HAP-1 (cell line): Measurements from ENCODE around the gene MTF1.

ENCODE experiments used
- DNase-seq, 2 experiments: peaks; one replicate each; pipeline ENCODE4 v3.0.0-alpha.2; 2016 to 2020; ENCODE audit warnings: low spot score in 2 of 2
- H3K27me3 ChIP-seq: fragments of 250-450 bp; sonication (Bioruptor Pico); 2 replicates; pipeline ENCODE4 v1.5.1; 2020; ENCODE audit warnings: low read depth, mild to moderate bottlenecking, moderate library complexity
- H3K36me3 ChIP-seq: fragments of 250-450 bp; sonication (Bioruptor Pico); replicated peaks from 2 replicates; pipeline ENCODE4 v1.5.1; 2020; ENCODE audit warnings: mild to moderate bottlenecking
- H3K4me1 ChIP-seq: fragments of 250-450 bp; sonication (Bioruptor Pico); 2 replicates; pipeline ENCODE4 v1.5.1; 2020; ENCODE audit warnings: mild to moderate bottlenecking
- H3K4me3 ChIP-seq: fragments of 250-450 bp; sonication (Bioruptor Pico); 2 replicates; pipeline ENCODE4 v1.5.1; 2020; ENCODE audit warnings: mild to moderate bottlenecking, moderate library complexity
- H3K9me3 ChIP-seq: fragments of 250-450 bp; sonication (Bioruptor Pico); 2 replicates; pipeline ENCODE4 v1.5.1; 2020; ENCODE audit warnings: mild to moderate bottlenecking, moderate library complexity
- in situ Hi-C: fragments of 300-500 bp; cut with MboI; formaldehyde crosslinking; loops from 3 replicates; pipeline ENCODE4 v1.14.3; 2020; ENCODE audit warnings: low sequenced_read_pairs, inconsistent platforms, mixed read lengths

Gene MTF1

GRCh38 chr1:37808369-37809319, 50.7 kb downstream of the MTF1 start:
- Histone ChIP-seq H3K4me3 (peak overlapping the region; percentile 79), H3K4me1 (peaks cover 11% of the 10 kb centered on the region), H3K27me3 (no peaks in the 10 kb centered on the region), H3K36me3 (peaks cover 37% of the 10 kb centered on the region), H3K9me3 (no peaks in the 10 kb centered on the region)
- DNase-seq: peak; percentile 46 to 82
- in situ Hi-C loops: loop anchor here (5.0 kb wide), 1 partner anchor 49 kb away; the partner anchor contains the start of gene MTF1

DNA sequence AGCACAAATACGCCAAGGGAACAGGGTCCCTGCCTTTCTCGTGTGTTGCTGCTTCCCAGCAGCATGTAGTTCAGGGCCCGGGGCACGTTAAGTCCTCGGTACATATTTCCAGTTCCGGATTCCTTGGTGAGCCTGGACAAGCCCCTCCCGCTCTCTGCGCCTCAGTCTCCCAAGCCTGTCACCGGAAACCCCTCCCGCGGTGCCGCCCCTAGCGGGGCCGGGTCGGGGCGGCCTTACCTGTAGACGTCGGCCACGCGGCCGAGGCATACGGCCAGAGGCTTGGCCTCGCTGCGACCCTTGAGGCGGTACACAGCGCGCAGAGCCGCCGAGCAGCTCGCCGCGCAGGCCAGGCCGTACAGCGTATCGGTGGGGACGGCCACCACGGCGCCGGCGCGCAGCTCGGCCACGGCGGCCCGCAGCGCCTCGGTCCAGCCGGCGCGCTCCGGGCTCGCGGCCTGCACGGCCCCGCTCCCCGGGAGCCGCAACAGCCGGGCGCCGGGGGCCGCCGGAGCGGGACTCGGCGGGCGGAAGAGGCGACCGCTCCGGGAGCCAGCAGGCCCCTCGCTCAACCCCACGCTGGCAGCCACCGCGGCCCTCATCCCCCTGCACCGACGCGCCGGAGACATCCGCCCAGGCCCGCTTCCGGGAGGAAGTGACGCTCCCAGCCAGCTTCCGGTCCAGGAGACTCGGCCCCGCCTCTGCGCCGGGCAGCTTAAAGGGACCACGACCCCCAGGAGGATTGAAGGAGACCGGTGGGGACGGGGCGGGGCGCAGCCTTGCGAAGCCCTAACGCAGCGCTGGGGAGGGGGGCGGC, 51.6 kb downstream of the MTF1 start, which contains the start of the genes C1orf122 and YRDC:
Gene C1orf122, plus strand, starts transcription at position 236 of the 814 bp plus-strand sequence. CDS start 615 bp downstream, outside the sequence.
Gene YRDC, minus strand, starts transcription at position 654 of the 814 bp plus-strand sequence. Its CDS starts 28 bp downstream, at position 626.
- in situ Hi-C loops: loop anchor here (5.0 kb wide), 1 partner anchor 50 kb away; the partner anchor contains the start of gene MTF1
- Histone ChIP-seq H3K4me3 (peak within 1 kb of the TSS; percentile 79), H3K4me1 (peaks cover 11% of the 10 kb centered on the region), H3K36me3 (peaks cover 45% of the 10 kb centered on the region), H3K27me3 (no peaks in the 10 kb centered on the region), H3K9me3 (no peaks in the 10 kb centered on the region)
- DNase-seq: peak; percentile 81 to 96

- DNase-seq: no peak
- in situ Hi-C loops: loop anchor here (5.0 kb wide), 1 partner anchor 50 kb away; the partner anchor contains the start of gene MTF1
These were observed 52.2 kb downstream of the MTF1 start for GRCh38 chr1:37807220-37807554.

GRCh38 chr1:37802439-37802838, 57.0 kb downstream of the MTF1 start:
- Histone ChIP-seq H3K4me1 (0 out of 2 replicates have a peak, but pooled peaks cover 6% of the 10 kb centered on the region), H3K9me3 (no peaks in the 10 kb centered on the region), H3K27me3 (no peaks in the 10 kb centered on the region), H3K36me3 (peaks cover 56% of the 10 kb centered on the region), H3K4me3 (no peak overlapping the region)
- in situ Hi-C loops: no loop called here
- no peak for DNase-seq

More at GRCh38 chr1:37807220-37807554, 52.2 kb downstream of the MTF1 start:
- Histone ChIP-seq H3K27me3 (no peaks in the 10 kb centered on the region), H3K9me3 (no peaks in the 10 kb centered on the region), H3K4me1 (peaks cover 11% of the 10 kb centered on the region), H3K4me3 (peak overlapping the region; percentile 79), H3K36me3 (peaks cover 50% of the 10 kb centered on the region)

DNA sequence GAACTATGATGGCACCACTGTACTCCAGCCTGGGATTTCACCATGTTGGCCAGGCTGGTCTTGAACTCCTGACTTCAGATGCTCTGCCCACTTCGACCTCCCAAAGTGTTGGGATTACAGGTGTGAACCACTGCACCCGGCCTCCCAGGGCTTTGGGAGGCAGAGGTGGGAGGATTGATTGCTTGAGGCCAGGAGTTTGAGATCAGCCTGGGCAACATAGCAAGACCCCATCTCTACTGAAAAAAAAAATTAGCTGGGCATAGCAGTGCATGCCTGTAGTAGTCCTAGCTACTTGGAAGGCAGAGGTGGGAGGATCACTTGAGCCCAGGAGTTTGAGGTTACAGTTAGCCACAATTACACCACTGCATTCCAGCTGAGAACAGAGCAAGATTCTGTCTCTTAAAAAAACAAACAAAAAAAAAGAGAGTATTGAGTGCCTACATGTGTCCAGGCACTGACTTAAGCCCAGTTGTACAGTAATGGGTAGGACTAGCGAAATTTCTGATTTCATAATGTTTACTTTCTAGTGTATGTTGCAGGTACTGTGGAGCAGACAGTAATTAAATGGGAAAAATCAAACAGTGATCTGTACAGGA, 61.5 kb downstream of the MTF1 start:
- Histone ChIP-seq H3K4me3 (no peak overlapping the region), H3K27me3 (no peaks in the 10 kb centered on the region), H3K4me1 (no peaks in the 10 kb centered on the region), H3K9me3 (no peaks in the 10 kb centered on the region), H3K36me3 (peaks cover 14% of the 10 kb centered on the region)
- DNase-seq: no peak
- in situ Hi-C loops: no loop called here

- Histone ChIP-seq H3K4me1 (no peaks in the 10 kb centered on the region), H3K27me3 (no peaks in the 10 kb centered on the region), H3K9me3 (no peaks in the 10 kb centered on the region), H3K36me3 (0 out of 2 replicates have a peak, but pooled peaks cover 2% of the 10 kb centered on the region), H3K4me3 (no peak overlapping the region)
- in situ Hi-C loops: no loop called here
- DNase-seq: peak; percentile 64 to 84
These were observed 63.9 kb downstream of the MTF1 start for GRCh38 chr1:37795340-37796125.

GRCh38 chr1:37794372-37795339, 64.7 kb downstream of the MTF1 start:
- Histone ChIP-seq H3K36me3 (no peaks in the 10 kb centered on the region), H3K4me1 (no peaks in the 10 kb centered on the region), H3K9me3 (no peaks in the 10 kb centered on the region), H3K4me3 (peak overlapping the region; percentile 23), H3K27me3 (no peaks in the 10 kb centered on the region)
- in situ Hi-C loops: no loop called here
- no peak for DNase-seq

- in situ Hi-C loops: no loop called here
- Histone ChIP-seq H3K9me3 (no peaks in the 10 kb centered on the region), H3K4me1 (no peaks in the 10 kb centered on the region), H3K36me3 (no peaks in the 10 kb centered on the region), H3K27me3 (no peaks in the 10 kb centered on the region), H3K4me3 (peak within 1 kb of the TSS; percentile 23)
- DNase-seq: peak; percentile 21 to 62
These were observed 65.5 kb downstream of the MTF1 start, which contains the start of gene MANEAL for GRCh38 chr1:37793773-37794371. Gene MANEAL (plus strand): TSS chr1:37793847. CDS start chr1:37794183, 336 bp downstream.

DNA sequence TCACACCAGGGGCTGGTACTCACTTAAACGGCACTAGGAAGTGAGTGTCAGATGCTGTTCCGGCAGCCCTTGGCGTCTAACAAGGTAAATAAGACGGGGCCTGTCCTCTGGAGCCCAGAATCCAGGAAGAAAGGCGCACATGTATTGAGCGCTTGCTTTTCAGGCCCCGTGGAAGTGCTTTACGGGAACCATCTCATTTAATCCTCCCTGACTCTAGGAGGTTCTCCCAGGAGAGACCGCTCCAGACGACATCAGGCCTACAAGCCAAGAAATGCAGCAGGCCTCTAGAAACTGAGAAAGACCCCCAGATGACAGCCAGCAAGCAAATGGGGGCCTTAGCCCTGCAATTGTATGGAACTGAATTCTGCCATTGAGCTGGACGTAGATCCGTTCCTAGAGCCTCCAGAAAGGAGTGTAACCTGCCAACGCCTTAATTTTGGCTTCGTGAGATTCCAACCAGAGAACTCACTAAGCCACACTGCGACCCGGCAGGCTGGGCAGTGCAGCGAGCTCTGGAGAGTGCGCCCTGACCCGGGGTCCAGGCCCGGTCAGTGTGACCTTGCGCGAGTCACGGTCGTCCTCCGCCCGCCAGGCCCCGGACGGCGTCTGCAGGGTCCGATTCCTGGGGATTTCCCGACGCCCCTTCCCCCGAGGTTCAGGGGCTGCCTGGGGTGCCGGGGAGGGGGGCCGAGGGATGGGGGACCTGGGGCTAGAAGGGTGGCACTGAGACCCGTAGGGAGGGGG, 66.3 kb downstream of the MTF1 start:
- Histone ChIP-seq H3K36me3 (no peaks in the 10 kb centered on the region), H3K9me3 (no peaks in the 10 kb centered on the region), H3K4me1 (no peaks in the 10 kb centered on the region), H3K27me3 (no peaks in the 10 kb centered on the region; the same call in 1 of the 2 replicates), H3K4me3 (no peak overlapping the region)
- DNase-seq: no peak
- in situ Hi-C loops: no loop called here

GRCh38 chr1:37782491-37782890, 76.9 kb downstream of the MTF1 start:
- no peaks in the 10 kb centered on the region for H3K9me3 ChIP-seq
- in situ Hi-C loops: no loop called here
- peaks cover 7% of the 10 kb centered on the region for H3K27me3 ChIP-seq
- no peaks in the 10 kb centered on the region for H3K36me3 ChIP-seq
- no peak for DNase-seq
- H3K4me3 ChIP-seq: no peak overlapping the region
- no peaks in the 10 kb centered on the region for H3K4me1 ChIP-seq

DNA sequence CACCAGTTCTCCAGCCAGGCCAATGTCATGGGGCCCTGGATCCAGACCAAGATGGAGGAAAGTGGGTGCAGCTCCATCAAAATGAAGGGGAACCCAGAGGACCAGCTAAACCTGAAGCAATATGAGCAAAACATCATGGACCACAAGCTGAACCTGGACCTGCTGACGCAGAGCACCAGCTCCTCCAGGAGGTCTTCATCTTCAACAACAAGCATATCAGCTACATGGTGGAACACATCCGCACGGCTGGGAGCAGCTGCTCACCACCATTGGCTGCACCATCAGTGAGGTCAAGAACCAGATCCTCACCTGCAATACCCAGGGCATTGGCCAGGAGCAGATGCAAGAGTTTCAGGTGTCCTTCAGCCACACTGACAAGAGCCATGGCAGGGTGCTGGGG, 80.7 kb downstream of the MTF1 start:
- Histone ChIP-seq H3K9me3 (no peaks in the 10 kb centered on the region), H3K4me3 (no peak overlapping the region), H3K36me3 (no peaks in the 10 kb centered on the region), H3K4me1 (no peaks in the 10 kb centered on the region), H3K27me3 (peaks cover 5% of the 10 kb centered on the region)
- no peak for DNase-seq
- in situ Hi-C loops: no loop called here
